Activated naive CD8-positive, alpha-beta T cell treated with anti-CD3 and anti-CD28 coated beads, Interleukin-2, amount 10 ng/mL, durations not matched to agents 7 days and 5 days (primary cell): ENCODE measurements around the gene CAMK1G. TPM values are rescaled to one million over a fixed set of nuclear protein-coding genes. Genes with fewer than 3 reads are reported as not detected.

ENCODE experiments used
- microRNA-seq: library from miRNA; unstranded; fragments of <30 nt; microRNA quantifications from one replicate; pipeline ENCODE4 v1.2.0, GENCODE V29; 2022
- total RNA-seq, 2 experiments: library from RNA; stranded (reverse); gene quantifications; one replicate each; pipeline ENCODE4 v1.2.3, GENCODE V29; 2021

CAMK1G gene
- total RNA-seq, 2 experiments from 2014 or later: not detected

Small RNA genes within 50 kb of the gene (microRNA-seq; reads per million reads assigned to microRNA genes)
- gene MIR4260: not detected

Other genes with a start within 250 kb of the CAMK1G start
- gene LAMB3, start 68.7 kb downstream of the CAMK1G start, total RNA-seq: under 1 TPM; 0.83 to 0.96 TPM
- gene G0S2, start 91.7 kb downstream of the CAMK1G start, total RNA-seq: under 1 TPM; 0.37 to 0.47 TPM
- gene HSD11B1, start 121.1 kb downstream of the CAMK1G start, total RNA-seq: not detected
- 100 to 1,000 TPM; 392 to 403 TPM for gene TRAF3IP3, start 172.3 kb downstream of the CAMK1G start, total RNA-seq
- 1 to 10 TPM; 2.2 to 2.8 TPM for gene C1orf74, start 200.8 kb downstream of the CAMK1G start, total RNA-seq
- gene IRF6, start 222.4 kb downstream of the CAMK1G start, total RNA-seq: 1 to 10 TPM; 1.7 to 2.0 TPM
- 1 to 10 TPM; 7.5 to 7.7 TPM for gene UTP25, start 244.3 kb downstream of the CAMK1G start, total RNA-seq